Measurements from ENCODE around the gene TARP.

Gene TARP

DNA sequence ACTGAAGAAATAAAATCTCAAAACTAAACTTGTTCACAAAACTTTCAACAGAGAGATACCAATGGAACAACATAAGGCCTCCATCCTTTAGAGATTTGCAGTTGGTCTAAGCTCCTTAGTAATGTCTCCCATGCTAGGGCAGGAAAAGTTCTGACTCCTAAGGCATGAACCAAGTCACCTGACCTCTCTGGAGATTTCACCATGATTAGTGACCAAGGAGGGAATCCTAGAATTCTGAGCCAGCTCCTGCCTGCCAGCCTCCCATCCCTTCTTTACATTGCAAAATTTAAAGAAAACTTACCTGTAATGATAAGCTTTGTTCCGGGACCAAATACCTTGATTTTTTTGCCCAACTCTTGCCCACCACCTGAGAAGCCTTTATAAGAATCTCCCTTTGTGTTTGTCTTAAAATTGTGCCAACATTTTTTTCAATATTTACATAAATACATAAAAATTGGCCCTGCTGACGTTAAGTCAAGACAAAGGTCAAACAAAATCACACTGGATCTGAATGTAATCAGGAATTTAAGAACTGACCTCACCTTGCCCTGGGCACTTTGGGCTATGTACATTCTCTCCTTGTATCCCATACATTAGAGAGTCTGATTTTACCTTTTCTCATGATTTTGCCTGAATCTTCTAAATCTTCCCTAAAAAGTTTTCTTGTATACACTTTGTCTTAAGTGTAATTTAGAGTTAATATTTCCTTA is at the start of gene TARP:
Gene TARP (minus strand): TSS at position 351 of the 710 bp plus-strand sequence.
- no peak for DNase-seq

- no peak for DNase-seq
These were observed 49.7 kb upstream of the TARP start for GRCh38 chr7:38323156-38323555.

DNA sequence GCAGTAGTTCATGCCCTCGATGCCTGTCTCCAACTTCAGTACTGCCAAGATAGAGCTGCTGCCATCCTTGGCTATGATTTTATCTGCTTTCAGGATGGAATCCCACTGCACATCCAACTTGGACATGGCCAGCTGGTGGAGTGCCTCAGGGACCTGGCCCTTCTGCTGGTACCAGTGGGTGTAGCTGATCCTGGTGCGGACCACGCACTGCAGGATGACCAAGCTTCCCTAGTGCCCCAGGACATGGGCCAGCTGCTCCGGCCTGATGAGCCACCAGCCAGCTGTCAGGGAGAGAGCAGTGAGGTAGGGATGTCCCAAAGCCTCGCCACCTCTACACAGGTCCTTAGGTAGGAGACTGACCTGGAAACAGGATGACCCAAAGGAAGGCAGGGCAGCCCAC is 49.0 kb upstream of the TARP start:
- DNase-seq: no peak

DNA sequence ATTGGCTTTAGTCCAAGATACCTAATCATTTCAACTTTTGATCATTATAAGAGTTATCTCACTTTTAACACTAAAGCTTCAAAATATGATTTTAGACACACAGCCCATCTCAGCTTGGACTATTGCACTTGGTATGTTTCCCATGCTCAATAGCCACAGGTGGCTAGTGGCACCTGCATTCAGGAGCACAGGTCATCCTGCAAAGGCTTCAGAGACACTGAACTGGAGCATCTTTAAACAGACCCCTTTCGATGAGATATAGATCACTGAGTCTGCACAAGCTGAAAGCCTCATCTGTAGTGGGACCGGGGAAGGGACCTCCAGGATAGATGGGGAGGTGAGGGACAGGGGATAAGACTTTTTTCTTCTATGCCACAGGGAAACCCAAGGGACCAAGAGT is 48.5 kb upstream of the TARP start:
- DNase-seq: no peak

DNA sequence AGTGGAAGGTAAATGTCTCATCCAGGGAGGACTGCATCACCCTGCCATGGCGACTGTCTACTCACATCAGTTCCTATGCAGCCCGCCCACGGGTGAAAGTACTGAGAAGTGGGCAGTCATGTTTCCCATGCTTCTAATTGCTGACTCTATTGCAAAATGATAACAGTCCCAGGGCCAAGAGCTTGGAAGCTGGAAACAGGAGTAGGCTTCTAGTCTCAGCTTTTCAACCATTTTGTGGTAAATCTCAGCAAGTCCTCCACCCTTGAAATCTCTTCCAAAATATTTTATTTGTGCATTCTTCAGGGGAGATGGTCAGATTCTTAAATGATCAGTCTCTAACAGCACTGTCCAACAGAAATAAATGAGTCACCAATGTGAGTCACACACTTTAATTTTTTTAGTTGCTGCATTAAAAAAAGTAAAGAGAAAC is 48.1 kb upstream of the TARP start:
- no peak for DNase-seq

DNA sequence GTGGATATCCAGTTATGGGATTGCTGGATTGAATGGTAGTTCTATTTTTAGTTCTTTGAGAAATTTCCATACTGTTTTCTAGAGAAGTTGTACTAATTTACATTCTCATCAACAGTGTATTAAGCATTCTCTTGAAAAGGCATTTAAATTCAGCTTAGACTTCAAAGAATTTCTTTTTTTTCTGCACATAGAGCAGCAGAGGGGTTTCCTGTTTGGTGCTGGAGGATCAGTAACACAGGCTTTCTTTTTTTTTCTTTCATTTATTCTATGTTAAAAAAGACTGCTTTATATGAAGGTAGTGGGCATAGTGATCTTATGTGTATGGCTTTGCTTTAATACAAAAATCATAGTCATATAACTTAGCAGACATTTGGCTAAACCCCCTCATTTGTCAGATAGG is 47.6 kb upstream of the TARP start:
- DNase-seq: no peak

DNA sequence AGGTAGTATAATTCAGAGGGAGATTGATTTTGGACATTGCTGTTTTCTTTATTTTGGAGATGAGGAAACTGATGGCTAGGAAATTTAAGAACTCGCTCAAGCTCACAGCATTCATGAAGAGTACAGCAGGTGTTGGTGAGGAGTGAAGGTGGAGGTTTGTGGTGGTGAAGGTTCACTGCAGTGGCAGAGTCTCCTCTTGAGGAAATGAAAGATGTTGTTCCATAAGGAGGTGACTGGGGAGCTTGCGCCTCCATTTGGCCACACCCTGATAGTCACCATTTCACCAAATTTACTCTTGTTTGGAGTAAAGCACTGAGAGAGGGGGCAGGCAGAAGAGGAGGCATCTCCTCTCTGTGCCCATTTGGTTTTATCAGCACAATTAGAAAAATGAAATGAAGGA is 46.4 kb upstream of the TARP start:
- no peak for DNase-seq

GRCh38 chr7:38318803-38319416 is 45.5 kb upstream of the TARP start:
- DNase-seq: peak; percentile 30

GRCh38 chr7:38318241-38318640 is 44.8 kb upstream of the TARP start:
- no peak for DNase-seq

DNA sequence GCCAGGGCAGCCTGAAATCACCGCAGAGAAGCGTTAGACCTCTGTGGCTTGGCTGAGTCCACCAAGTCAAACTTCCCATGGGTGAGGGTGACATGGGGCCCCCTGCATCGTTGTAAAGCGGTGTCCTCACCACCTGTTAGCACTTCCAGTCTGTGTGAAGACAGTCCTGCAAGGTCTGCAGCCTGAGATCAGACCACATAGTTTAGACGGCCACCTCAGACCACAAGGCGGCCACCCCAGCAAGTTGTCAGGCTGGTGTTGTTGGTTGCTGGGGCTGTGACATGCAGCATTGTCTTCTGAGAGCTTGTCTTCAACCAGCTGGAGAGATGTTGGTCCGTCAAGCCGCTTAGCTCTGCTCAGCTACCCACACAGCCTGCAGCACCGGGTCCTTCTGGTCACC is 44.1 kb upstream of the TARP start:
- no peak for DNase-seq

DNA sequence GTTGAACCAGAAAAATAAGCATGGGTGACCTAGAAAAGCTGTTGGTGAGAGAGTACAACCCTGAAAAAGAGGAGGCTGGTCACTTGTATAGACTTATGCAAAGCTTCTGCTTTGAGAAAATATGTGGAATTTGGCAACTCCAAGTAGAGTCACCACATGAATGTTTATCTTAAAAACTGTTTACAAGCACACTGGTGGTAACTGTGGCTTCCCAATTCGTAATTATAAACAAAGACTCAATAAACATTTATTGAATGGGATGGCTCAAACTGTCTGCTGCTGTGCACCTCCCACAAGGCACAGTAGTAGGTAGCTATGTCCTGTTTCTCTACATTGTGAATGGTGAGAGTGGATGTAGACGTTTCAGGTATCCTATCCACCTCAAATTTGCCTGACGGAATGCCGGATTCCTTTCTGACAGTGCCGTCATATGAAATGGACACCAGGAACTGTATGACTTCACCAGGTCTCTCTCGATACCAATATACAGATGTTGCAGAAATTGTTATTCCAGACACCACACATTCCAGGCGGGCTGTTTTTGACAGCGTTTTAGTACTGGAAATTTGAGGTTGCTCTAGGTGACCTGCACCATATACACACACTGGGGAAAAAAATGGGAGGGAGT is 43.4 kb upstream of the TARP start:
- no peak for DNase-seq

GRCh38 chr7:38315410-38315809 is 42.0 kb upstream of the TARP start:
- DNase-seq: no peak

GRCh38 chr7:38312821-38313220 is 39.4 kb upstream of the TARP start:
- no peak for DNase-seq

DNA sequence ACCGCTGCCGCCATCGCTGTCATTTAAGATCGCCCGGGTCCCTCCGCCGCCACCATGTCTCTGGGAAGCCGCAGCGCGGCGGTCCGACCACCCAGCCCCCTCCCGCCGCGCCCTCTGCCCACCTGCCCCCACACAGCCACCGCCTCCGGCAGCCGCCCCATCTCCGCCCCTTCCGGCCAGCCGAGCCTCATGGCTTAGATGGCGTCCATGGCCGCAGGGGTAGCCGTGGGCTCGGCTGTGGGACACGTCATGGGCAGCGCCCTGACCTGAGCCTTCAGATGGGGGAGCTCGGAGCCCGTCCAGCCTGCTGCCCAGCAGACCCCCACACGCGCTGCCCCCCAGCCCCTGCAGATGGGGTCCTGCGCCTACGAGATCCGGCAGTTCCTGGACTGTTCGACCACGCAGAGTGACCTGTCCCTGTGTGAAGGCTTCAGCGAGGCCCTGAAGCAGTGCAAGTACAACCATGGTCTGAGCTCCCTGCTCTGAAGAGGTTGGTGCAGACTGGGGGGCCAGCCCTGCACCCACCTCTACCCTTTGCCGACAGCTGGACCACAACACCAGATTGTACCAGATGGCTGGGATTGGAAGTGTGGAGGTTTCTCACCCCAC is 38.0 kb upstream of the TARP start:
- no peak for DNase-seq

DNA sequence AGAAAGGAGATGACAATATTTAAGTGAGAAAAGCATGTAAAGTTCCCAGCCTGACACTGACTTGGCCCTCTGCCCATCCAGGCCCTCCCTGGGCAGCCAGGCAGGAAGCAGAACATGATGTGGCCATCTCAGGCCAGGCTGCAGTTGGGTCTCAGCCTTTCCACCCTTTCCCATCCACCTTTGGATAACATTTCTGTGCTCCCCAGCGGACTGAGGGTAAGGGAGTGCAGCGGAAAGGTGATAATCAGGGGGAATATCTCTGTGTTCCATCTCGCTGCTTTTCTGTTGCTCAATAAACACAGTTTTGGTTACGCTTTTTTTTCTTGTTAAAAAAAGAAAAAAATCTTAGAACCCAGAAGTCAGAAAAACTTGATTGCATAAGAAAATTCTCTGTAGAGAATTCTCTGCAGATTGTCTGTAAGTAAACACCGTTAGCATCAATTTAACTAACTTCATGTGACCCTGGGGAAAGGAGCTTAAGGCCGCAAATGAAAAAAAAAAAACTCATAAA is 37.2 kb upstream of the TARP start:
- no peak for DNase-seq

DNA sequence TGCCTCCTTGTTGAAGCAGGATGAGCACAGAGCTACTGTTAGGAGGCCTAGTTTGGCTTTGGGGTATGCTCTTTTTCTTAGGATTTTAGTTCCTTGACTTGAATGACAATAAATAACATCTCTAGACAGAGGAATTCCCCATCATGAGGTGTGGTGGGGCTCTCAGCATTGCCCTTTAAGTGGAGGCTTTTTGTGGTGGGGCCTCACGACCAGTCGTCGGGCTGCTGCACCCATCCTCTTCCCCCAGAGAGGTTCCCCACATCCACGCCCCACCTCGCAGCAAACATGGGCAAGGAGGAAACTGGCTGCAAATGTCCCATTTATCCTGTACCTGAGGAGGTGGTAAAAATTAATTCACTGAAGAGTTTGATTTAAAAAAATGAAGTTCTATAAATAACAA is 36.1 kb upstream of the TARP start:
- no peak for DNase-seq

- DNase-seq: no peak
These were observed 34.7 kb upstream of the TARP start for GRCh38 chr7:38308140-38308539.

GRCh38 chr7:38307640-38308039 is 34.2 kb upstream of the TARP start:
- DNase-seq: no peak

GRCh38 chr7:38306914-38307313 is 33.5 kb upstream of the TARP start:
- DNase-seq: no peak

DNA sequence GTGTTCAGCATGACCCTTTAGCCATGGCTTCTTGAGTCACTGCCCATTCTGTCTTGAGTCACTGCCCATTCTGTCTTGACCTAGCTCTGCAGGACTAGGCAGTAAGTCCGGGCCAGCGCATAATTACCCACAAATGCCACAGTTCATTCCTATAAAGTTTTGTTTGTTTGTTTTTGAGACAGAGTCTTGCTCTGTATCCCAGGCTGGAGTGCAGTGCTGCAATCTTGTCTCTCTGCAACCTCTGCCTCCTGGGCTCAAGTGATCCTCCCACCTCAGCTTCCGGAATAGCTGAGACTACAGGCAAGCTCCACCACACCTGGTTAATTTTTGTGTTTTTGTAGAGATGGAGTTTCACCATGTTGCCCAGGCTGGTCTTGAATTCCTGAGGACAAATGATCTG is 32.7 kb upstream of the TARP start:
- no peak for DNase-seq

DNA sequence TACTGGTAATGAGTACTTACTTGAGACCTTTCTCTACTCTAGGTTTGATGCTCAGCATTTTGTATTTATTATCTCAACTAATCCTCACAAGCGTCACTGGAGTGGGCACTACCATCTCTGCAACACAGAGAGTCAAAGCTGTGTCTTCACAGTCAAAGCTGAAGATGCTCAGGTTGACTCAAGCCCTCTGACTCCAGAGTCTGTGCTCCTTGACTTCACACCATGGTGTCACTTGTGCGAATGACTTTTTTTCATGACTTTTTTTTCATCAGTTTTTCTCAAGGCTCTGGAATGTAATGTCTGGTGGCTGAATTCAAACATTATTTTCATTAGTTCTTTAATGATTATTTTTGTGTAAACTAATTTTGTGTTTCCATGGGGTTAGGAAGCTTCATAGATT is 30.4 kb upstream of the TARP start:
- no peak for DNase-seq

DNA sequence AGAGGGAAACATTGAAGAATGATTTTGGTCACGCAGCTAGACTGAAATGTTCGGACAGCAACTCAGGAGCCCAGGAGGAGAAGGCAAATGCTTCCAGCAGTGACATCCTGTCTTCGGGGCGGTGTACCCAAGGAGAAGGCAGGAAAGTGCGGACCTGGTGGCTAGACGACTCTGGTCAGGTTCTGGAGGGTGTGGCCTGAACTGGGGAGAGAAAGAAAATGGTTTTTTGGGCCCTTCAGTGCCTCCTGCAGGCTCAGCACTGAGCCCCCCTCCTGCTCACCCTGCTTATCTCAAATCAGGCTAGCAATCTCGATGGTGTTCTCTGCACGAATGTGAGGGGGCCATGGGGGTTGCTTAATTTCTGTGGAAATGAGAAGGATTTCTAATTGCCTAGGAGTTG is 26.7 kb upstream of the TARP start:
- DNase-seq: no peak

- no peak for DNase-seq
These were observed 26.0 kb upstream of the TARP start for GRCh38 chr7:38299275-38299931.
